Middle frontal gyrus (tissue), 1 donor: ENCODE measurements around the gene PTK7.

Experiments used
- DNase-seq: peaks from one replicate; pipeline ENCODE4 v3.0.0-alpha.2; 2015; ENCODE audit warnings: low spot score; ENCODE audit errors: extremely low spot score

Gene PTK7

DNA sequence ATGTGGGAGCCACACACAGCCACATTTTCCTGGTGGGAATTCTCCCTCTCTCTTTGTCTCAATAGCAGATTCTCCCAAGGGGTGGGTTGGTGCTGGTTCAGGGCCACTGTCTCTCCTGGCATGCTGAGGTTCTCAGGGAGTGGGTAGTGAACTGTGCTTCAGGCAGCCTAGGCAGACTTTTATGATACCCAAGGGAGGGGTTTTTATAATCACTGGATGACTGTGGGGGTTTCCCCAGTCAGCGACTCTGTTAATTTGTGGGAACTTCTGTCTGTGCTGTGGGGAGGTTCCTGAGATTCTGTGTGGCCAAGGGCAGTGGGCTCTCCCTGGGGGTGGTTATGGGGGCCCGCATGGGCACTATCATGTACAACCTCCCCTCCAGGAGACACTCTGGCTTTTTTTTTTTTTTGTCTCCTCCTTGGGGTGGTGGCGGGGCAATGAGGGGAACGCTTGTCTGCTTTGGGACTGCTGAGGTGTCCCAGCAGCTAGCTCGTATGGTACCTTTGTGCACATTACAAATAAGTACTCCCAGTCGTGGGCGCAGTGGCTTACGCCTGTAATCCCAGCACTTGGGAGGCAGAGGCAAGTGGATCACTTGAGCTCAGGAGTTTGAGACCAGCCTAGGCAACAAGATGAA, 10.0 kb downstream of the PTK7 start:
- no peak for DNase-seq

DNA sequence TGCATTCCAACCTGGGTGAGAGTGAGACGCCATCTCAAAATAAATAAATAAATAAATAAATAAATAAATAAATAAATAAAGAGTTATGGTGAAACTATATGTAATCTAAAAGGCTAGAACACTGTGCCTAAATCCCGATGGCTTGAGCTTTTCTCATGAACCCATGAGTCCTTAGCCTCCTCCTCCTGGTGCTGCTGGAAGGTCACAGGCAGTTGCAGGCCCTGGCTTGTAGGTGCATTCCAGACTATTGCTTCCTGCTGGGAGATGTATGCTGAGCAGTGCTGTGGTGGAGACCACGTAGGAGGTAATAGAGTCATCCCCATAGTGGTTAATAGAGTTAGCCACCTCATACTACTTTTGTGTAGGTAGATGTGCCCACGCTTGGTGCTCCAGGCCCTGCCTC, 12.5 kb downstream of the PTK7 start:
- no peak for DNase-seq

DNA sequence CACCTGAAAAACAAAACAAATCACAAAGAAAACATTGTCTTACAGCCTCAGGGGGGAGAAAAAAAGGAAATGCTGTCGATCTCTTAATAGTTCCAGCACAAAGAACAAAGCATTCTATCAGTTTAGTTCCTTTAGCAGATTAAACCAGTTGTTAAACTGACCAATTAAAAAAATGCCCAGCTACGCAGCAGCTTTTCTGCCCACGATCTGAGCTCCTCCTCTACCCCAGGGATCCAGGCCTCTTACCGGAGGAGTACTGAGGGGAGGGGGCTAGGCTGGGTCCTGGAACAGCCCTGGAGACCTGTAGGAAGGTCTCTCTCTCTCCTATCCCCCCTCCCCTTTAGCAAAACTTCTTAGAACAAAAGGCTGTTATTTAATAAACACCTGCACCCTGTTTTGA, 13.4 kb downstream of the PTK7 start:
- no peak for DNase-seq

DNA sequence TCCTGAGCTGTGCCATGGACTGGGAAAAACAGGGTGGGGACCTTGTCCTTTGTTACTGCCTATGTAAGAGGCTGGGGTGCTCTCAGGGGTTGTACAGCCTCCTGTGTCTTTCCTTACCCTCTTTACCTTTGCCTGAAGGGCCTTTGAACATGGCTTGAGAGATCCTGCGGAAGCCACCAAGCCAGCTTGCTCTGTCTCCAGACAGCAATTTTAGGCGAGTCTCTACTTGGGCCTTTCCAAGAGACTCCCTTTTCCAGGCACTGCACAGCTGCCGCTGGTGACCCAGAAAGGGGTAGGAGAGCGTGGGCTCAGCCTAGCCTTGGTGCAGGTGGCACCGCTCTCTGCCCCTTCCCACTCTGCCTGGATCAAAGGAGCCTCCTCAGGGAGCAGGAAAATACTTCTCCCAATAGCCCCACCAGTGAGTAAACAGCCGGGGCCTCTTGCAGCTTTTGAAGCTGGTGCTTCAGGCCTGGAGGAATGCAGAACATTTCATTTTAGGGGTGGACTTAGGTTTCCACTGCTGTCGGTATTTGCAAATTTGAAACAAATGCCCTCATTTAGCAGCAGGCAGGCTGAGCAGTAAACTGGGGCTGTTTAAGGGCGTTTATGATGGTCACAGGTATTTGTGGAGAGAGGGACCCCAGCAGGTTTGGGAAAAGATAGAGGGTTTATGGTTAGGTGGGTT, 13.9 kb downstream of the PTK7 start:
- DNase-seq, result no peak

DNA sequence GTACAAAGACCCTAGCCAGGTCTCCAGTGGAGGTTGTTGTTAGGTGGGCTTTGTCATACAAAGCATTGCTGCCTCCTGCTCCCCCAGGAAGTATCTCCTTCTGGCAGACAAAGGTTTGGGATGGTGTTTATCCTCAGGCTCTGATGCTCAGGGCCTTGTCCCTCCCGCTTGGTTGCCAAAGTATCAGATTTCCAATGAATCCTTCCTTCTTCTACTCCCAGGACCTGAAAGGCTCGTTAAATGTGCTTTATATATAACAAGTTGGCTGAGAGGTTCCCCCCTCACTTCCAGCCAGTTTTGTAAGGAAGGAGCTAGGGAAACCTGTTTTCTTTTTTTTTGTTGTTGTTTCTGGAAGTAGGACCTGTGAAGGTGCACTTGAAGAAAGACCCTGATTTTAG, 14.4 kb downstream of the PTK7 start:
- DNase-seq, result no peak

DNA sequence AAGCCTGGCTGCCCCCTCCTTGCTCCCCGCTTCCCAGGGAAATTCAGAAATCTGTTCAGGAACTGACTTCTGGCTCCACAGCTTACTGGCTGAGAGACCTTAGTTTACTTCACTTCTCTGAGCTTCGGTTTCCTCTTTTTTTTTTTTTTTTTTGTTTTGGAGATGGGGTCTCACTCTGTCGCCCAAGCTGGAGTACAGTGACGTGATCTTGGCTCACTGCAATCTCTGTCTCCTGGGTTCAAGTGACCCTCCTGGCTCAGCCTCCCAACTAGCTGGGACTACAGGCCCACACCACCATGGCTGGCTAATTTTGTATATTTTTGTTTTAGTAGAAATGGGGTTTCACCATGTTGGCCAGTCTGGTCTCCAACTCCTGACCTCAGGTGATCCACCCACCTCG, 14.9 kb downstream of the PTK7 start:
- no peak for DNase-seq

DNA sequence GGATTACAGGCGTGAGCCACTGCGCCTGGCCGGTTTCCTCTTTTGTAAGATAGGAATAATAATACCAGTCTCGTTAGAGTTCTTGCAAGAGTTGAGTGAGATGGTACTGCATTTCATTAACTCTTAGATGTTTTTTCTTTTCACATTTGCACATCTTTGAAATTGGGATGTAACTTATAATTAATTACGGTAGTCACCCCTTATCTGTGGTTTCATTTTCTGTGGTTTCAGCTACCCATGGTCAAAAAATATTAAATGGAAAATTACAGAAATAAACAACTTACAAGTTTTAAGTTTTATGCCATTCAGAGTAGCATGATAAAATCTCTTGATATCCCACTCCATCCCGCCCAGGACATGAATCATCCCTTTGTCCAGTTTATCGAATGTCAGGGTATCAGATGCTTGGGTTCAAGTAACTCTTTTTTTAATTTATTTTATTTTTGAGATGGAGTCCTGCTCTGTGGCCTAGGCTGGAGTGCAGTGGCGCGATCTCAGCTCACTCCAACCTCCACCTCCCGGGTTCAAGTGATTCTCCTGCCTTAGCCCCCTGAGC, 15.4 kb downstream of the PTK7 start:
- no peak for DNase-seq

DNA sequence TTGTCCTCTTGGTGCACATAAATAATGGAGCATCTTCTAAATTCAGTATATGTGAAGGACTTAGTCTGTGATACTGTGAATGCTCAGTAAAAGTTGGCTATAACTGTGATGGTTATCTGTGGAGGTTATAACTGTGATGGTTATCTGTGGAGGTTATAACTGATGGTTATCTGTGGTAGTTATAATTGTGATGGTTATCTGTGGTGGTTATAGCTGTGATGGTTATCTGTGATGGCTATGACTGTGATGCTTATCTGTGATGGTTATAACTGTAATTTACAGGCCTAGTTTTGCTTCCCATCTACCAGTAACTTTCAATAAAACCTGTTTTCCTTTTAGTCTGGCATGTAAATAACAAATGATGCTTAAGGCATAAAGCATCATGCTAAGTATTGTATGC, 16.5 kb downstream of the PTK7 start:
- DNase-seq, result no peak

DNA sequence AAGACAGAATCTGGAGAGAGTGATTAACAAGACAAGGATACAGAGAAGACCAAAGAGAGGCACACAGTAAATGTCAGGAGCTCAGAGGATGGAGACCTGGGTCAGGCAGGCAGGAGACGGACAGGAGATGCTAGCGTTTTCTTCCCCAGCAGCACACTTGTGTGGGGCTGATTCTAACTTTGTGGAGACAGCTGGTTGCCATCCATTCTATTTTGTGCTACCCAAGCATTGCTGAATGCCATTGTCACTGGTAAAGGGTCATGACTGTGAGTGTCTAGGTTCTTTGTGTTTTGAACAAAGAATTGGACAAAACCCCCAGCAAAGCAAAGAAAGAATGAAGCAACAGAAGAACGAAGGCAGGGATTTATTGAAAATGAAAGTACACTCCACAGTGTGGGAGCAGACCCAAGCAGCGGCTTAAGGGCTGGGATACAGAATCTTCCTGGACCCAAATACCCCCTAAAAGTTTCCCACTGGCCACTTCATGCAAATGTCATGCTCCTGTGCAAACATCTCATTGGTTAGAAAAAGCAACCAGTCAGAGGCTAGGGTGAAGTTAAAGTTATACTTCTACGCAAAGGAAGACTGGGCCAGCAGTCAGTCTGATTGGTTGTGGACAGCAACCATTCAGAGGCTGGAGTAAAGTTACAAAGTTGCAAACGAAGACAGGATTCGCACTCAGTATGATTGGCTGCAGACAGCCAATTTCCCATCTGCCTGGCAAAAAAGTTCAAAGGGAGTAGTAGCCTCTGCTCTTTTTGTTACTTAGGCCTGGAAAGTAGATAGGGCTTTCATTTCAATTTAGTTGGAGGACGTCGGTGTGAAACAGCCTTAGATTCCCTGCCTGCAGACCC, 17.5 kb downstream of the PTK7 start:
- no peak for DNase-seq

DNA sequence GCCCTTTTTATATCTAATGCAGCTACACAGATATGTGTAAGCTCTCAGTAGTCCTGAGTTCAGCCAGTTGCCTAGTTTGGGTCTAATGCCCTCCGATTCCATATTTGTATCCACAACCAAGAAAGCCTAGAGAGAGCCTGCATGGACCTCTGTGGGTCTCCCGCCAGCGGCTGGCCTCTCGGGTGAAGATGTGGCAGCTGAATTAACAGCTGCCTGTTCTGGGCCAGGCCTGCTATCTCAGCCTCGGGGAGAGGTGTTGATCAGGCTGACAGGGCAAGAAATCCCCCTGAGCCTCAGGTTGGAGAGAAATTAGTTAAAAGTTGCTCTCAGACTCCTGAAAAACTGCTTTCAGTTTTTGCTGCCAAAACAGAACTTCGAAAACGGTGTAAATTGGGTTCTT, 19.8 kb downstream of the PTK7 start:
- no peak for DNase-seq

DNA sequence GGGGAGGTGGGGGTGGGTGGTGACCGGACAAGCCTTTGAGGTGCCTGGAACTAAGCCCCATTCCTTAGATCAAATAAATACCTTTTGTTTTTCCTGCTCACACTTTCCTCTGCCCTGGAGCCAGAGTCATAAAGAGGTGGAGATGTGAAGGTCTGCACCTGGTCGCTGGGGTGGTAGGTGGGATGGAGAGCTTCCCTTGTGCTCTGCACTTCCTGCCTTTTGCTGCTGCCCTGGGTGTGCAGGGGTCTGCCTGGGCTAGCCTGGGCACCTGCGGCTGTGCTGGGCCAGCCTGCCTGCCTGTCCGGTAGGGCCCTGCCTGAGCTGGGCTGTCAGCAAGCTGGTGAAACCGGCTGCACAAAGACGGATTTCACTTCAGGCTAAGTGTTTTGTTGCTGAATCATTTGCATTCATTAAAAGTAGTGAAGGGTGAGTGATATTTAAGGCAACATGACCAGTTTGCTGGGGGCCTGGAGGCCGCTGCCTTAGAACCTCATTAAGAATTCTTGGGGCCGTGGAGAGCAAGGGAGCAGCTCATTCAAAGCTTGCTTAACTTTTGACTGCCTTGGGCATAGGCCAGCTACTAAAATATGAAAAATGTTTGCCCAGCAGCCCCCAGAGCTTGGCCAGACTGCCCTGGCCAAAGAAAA, 20.5 kb downstream of the PTK7 start:
- DNase-seq, result no peak

DNA sequence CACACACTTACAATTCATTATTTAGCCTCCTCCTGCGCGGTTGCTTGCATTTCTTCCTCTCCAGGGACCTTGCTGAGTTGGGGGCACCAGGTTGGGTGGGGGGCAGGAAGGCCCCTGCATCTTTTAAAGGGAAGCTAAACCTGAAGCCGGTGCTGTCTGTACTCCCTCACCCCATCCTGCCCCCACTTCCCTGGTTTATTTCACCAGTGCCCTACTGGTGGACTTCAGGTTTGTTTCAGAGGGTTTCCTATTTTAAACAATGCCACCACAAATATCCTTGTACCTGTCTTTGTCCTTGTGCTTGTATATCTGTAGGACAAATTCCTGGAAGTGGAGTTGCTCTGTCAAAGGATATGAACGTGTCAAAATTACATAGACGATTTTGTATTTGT, 21.0 kb downstream of the PTK7 start:
- DNase-seq, result no peak

DNA sequence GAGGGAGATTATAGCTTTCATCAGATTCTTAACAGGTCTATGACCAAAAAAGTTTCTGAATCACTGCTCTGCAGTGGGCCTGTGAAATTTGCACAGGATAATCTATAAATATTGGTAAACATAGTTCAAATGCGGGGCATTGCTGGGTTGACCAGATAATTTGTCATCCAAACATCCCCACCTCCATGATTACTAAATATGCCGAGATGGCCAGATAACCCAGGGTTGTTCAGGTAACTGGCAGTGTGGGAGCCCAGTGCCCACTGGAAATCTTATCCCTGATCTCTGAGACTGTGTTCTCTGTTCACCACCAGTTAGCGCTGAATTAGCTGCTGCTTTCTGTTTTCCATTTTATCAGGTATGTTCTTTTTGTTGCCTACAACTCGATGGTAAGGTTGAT, 21.4 kb downstream of the PTK7 start:
- no peak for DNase-seq

DNA sequence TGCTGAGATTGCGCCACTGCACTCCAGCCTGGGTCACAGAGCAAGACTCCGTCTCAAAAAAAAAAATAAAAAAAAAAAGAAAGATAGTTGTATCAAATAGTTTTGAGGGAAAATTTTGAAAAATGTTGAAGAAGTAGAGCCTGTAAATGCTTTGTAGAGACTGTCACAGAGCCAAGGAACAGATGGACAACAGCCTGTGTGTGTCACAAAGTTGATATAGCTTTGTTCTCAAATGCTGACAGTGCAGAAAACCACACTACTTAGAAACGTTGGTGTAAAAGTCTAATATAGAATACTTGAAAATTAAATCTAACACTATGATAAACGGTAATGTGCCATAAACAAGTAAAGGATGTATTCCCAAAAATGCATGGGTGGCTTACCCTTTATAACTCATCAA, 25.4 kb downstream of the PTK7 start:
- DNase-seq, result no peak

DNA sequence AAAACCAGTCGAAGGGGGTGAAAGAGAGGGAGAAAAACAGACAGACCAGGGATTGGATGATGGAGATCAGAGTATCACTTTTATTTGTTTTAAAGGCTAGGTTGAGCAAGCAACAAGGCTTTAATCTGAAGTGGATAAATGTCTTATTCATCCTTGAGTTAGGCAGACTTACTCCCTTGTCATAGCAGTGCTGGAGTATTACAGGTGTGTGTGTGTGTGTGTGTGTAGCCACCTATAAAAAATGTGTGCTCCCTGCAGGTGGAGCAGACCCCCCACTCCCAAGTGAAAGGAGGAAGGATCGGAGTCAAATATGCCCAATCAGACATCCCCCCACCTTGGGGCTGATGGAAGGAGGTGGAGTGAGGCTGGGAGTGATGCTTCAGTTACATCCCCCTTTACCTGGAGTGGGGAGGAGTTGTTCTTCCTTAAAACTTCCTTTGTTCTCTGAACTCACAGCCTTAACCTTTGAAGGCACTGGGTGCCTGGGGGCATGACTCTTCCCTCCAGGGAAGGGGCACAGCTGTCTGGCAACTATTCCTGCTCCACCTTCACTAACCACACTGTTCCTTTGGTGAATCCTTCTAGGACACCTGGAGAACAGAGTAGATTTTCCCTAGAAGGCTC, 27.3 kb downstream of the PTK7 start:
- no peak for DNase-seq

DNA sequence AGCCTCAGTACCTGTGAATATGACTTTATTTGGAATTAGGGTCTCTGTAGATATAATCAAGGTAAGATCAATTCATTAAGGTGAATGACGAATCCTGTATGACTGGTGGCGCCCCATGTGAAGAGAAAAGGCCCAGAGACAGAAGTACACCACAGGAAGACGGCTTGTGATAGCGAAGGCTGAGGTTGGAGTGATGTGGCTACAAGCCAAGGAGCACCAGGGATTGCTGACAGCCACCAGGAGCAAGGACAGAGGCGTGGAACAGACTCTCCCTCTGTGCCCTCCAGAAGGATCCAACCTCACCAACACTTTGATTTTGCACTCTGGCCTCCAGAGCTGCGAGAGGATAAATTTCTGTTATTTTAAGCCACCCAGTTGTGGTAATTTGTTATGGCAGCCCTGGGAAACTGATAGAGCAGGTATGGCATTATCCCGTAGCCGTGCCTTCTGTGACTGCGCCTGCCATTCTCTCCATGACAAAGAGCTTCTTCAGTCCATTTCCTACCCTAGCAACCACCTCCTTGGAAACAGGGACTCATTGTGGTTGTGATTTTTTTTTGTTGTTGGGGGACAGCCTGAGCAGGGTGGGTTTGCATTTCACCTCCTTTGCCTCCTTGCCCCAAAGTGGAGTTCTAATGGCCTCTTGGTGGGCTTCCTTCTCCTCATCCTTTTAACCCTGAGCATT, 29.6 kb downstream of the PTK7 start:
- DNase-seq, result no peak

DNA sequence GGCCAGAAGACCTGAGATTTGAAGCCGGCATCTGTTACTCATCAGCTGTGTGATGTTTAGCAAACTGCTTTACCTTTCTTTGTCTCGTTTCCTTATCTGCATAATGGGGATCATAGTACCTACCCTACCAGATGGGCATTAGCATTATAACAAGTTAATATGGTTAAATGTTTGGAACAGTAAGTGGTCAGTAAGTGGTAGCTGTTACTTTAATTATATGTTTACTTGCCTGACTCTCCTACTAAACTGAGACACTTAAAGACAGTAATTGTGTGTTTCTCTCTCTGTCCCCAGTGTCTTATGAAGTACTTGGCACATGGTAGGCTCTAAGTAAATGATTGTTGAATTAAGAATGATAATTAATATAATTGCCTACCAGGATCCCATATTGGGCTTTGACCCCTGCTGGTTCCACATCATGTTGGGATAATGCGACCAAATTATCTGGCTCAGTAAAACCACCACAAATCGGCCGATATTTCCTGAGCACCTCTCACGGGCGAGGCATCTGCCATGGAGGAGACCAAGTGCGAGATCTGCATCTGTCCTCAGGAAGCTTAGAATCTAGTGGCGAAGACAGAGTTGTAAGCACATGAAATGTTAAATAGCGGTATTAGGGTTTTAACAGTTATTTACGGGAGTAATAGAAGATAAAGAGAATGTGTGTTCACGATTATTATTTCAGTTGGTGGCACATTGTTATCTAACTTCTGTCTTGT, 31.4 kb downstream of the PTK7 start:
- DNase-seq, result no peak

DNA sequence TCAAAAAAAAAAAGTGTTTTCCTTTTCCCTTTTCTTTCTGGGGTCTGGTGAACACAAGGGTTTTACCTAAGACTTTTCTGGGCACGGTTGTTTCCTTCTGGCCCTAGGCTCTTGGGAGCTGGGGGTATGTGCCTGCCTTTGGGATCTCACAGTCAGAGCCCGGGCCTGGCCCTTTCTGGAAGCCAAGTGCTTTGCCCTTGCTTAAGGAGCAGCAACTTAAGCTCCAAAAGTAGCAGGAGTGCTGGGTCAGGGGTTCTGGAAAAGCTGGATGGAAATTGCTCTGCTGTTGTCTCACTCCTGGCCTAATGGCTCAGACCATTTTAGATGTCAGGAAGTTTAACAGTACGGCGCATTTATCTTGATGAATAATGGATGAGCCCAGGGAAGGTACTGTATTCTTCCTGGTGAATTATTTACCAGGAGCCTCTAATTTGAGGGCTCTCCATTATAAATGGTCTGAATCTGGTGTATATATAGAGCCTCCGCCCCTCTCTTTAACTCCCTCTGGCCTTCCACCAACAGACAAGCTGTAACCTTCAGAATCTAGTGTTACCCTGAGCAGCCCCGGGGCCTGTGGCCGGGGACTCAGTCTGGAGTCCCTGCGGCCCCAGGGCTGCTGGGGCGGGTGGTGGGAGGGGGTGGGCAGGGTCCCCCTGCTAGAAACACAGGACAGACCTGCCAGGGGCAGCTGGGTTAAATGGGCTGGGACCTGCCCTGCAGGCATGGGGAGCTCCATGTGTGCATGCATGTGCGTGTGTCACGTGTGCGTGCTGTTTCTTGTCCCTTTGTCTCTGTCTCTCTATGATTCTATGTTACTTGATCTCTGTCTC, 37.5 kb downstream of the PTK7 start:
- DNase-seq, result no peak

DNA sequence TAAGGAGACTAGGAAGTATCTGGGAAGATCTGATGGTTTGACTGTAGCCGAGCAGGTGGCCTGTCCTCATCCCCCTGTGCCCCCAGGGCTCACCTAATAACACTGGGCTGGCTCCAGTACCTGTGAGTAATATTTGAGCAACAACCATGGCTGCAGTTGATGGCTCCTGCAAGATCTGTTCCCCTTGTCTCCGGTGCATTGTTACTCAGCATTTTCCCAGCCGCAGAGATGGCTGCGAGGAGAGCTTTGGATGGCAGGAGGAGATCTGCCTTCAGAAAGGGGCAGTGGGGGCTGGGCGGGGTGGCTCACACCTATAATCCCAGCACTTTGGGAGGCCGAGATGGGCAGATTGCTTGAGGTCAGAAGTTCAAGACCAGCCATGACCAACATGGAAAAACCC, 39.3 kb downstream of the PTK7 start:
- no peak for DNase-seq
